ENCODE measurements around the gene LIPA.
A peak's percentile ranks its signal among the peaks of the same experiment; 100 is the strongest.
"Not testable (repeated sequence)": the region's sequence is repeated elsewhere in the genome, so short reads cannot be mapped to it uniquely, and the experiment has no call there.

Gene LIPA

DNA sequence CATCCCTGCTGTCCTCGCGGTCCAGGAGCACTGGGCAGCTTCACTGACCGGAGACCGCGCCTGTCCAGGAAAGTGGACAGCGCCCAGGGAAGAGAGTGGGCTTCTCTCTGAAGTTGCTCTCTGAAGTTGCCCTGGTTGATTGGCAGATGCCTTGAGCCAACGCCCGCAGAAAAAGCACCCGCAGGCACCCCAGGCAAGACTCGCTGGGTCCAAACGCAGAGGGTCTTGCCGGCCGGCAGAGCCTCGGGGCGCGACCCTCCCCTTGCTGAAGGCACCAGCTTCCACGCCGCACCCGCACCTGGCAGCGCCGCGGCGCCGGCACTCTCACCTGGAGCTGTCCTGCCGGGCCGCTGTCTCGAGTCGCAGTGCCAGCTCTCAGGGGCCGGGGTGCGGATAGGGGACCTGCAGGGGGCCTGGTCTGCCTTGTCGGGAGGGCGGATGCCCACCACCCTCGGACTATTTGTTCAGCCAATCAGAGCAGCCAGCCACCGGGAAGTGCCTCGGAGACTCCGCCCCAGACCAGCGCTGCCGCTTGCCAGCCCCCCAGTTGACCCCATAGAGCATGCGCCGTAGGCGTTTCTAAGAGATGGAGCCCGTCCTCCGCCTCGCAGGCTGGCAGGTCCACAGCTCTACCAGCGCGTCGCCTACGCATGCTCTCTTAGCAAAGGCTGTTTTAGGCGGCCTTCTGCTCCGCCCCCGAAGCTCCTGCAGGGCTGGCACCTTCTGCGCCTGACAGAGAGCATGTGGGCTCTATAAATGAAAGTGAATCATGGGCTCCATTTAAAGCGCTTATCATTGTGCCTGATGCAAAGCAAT lies at the start of gene LIPA:
LIPA (minus strand) TSS at position 367 of the 816 bp plus-strand sequence. CDS start 4,127 bp downstream, outside the sequence.
- peak; percentile 98 for DNase-seq (ENCODE audit: low spot score)

DNA sequence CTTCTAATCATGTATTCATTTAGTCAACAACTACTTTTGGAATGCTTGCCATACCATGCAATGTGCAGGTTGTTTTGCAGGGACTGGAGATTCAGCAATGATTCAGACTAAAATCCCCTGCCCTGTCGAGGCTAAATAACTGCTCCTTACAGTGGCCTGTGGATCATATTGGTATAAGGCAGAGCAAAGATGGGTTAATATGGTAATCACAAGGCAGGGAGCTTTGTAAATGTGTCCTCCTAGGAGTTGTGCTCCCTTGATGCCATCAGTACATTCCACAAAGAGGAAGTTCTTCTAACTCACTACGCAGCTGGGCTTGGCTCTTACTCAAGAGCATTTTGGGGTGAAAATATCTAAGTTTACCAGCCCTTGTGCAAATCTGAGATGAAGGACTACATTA lies 49.7 kb upstream of the LIPA start:
- DNase-seq (ENCODE audit: low spot score): no peak

DNA sequence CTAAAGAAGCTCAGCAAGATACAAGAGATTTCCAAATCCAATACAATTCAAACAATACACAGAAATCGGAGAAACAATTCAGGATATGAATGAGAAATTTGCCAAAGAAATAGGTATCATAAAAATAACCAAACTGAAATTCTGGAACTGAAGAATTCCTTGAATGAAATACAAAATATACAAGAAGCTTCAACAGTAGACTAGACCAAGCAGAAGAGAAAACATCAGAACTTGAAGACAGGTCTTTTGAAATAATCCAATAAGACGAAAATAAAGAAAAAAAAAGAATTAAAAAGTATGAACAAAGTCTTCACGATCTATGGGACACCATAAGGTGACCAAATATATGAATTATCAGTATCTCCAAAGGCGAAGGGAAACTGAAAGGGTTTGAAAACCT lies 47.5 kb upstream of the LIPA start:
- DNase-seq (ENCODE audit: low spot score): no peak

DNA sequence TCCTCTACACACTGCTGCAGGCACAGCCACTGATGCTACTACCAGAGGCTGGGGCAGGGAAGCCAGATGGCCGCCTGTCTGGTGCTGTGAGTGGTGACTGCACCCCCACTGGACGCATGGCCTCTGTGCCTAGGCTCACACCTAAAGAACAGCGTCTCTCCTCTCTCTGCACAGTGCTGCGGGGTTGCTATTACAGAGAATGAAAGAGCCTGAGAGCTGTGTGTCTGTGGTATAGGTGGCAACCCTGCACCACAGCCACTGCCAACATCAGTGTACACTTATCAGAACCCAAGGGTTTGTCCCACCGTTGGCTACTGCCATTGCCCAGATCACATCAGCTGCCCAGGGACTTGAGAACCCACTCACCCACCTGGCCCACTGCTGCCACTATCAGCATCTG lies 46.2 kb upstream of the LIPA start:
- no peak for DNase-seq (ENCODE audit: low spot score)

DNA sequence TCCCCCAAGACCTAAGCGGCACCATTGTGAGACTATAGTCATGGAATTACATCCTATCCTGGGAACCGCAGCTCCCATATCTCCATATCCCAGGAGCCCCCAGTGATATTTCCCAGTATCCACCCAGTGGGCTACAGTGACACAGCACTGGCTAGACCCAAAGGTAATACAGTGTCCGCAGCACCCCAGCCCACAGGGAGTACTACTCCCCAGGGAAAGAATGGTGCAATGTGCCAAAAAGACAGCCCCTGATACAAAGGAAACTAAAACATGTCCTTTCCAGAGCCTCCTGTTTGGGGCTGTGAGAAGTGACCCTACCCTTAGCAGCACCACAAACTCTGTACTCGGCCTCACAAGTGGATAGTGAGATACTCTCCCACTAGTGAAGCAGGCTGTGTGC lies 45.8 kb upstream of the LIPA start:
- no peak for DNase-seq (ENCODE audit: low spot score)

DNA sequence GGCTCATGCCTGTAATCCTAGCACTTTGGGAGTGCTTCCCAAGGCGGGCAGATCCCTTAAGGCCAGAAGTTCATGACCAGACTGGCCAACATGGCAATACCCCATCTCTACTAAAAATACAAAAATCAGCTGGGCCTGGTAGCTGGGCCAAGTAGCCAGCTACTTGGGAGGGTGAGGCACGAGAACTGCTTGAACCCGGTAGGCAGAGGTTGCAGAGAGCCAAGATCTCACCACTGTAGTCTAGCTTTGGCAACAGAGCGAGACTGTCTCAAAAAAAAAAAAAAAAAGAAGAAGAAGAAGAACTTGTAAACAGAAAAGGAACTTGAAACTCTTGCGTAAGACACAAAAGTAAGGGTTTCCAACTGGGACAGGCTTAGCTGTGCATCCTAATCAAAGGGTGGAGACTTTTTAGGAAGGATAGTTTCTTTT lies 44.7 kb upstream of the LIPA start:
- no peak for DNase-seq (ENCODE audit: low spot score)

DNA sequence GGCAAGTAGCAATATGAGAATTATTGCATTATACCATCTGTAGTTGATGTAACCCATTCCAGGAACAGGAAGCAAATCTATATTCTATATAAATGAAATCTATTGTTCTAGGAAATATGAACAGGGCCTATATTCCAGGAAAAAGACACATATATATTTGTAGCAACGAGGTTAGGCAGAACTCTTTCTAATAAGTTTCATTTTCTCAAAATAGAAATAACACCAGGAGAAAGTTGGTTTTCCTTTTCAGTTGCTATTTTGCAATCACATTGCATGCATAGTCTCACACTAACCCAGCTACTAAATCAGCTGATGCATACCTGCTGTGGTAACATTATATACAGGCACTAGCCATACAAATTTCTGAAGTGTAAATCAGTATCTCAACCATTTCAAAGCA lies 44.0 kb upstream of the LIPA start:
- peak; percentile 25 for DNase-seq (ENCODE audit: low spot score)

DNA sequence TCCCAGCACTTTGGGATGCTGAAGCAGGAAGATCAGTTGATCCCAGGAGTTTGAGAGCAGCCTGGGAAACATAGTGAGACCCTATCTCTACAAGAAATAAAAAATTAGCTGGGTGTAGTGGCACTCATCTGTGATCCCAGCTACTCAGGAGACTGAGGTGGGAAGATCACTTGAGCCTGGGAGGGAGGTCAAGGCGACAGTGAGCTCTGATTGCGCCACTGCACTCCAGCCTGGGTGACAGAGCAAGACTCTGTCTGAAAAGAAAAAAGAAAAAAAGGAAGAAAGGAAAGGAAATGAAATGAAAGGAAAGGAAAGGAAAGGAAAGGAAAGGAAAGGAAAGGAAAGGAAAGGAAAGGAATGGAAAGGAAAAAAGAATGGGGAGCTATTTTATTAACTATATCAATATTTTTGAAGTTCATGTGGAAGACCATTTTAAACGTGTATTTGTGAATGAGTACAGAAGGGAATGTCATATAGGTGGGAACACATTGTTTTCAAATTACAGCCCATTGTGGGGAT lies 43.2 kb upstream of the LIPA start:
- no peak for DNase-seq (ENCODE audit: low spot score)

DNA sequence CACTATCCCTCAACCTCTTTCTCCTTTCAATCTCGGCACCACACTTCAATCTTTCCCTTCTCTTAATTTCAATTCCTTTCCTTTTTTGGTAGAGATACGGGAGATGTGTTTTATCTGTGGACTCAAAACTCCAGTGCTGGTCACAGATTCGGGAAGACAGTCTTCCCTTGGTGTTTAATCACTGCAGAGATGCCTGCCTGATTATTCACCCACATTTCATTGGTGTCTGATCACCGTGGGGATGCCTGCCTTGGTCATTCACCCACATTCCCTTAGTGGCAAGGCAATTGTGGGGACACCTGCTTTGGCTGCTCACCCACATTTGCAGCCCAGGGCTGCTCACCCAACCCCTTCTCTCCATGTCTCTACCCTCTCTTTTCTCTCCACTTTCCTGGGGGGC lies 33.7 kb upstream of the LIPA start:
- not testable (repeated sequence) for DNase-seq (ENCODE audit: low spot score)

DNA sequence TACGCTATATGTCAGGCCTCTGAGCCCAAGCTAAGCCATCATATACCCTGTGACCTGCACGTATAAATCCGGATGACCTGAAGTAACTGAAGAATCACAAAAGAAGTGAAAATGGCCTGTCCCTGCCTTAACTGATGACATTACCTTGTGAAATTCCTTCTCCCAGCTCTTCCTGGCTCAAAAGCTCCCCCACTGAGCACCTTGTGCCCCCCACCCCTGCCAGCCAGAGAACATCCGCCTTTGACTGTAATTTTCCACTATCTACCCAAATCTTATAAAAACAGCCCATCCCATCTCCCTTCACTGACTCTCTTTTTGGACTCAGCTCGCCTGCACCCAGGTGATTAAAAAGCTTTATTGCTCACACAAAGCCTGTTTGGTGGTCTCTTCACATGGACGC lies 33.1 kb upstream of the LIPA start:
- not testable (repeated sequence) for DNase-seq (ENCODE audit: low spot score)

DNA sequence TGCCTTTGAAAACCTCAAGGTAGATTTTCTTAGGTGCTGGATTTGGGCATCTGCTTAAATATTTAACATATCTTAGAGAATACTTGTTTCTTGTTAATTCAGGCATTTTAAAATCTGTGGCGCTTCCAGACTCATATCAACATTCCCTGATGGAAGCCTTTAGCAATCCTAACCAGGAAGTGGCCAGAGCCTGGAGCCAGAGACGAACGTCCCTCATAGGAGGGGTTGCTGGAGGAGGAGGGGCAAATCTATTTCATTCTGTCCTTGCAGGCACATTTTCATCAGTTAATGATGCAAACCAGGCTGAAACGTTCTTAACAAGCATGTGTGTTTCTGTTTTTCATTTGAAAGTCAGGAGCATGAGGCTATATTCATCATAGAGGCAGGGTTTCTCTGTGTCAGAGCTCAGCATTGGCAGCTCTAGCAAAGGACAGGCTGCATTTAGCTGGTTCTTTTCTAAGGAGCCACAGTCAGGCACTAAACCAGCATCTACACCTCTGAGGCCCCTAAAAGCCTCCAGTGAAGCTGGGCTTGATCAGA lies 32.4 kb upstream of the LIPA start:
- DNase-seq (ENCODE audit: low spot score): no peak

DNA sequence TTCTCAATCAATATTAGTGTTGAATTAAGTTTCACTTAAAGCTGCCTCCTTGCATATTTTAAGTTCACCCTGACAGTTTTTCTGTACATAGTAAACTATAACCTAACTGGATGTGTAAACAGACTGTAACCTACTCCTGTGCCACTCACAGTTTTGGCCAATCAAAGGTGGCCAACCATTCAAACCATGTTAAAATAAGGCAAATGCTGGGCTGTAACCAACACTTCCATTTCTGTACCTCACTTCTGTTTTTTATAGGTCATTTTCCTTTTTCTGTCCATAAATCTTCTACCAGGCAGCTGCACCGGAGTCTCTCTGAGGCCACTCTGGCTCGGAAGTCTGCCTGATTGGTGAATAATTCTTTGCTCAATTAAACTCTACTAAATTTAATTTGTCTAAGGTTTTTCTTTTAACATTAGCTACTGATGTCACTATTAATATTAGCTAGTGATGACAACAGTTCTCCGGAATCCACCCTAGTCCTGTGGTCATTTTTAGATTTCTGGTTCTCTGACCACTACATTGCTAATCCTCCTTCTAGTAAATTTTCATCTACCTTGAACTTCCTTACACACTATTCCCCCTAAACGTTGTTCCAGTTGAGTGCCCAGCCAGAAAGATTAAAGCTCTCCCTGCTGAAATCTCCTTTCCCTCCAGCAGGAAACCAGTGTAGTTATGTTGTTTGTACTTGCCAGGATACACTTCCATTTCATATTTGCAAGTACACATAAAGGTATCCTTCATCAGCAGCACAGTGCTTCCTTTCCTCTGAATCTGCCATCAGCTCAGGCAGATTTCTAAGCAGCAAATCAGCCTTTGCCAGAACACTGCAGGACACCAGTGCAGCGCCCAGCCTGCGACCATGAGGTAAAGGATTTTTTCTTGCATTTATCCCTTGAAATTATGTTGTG lies 31.7 kb upstream of the LIPA start:
- no peak for DNase-seq (ENCODE audit: low spot score)

DNA sequence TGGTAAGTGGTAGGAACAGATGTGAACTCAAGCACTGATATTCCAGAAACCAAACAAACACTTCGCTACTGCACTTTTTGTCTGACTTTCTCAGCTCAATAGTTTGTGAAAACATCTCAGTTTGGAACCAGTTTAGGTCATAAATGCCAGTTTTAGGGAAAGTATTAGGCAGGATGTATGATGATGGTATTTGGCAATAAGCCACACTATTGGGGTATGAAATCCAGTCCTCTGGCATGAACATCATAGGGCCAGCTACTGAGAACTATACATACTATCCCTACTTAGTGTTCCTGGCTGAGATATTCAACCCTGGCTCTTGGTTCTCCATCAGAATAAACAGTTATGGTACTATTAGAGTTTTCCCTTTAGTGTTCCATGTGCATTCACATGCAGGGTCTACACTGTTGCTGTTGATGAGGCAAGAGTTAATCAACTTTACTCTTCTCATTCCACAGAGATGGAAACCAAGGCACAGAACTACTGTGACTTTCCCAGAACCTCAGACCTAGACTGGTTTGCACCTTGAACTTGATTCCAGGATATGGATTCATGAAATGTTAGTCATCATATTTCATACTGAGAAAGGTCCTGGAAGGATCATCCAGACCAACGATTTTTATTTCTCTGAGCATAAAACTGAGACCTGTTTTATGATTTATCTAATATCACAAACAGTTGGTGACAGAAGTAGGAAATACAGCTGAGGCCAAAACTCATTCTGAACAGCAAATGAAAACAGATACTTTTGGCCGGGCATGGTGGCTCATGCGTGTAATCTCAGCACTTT lies 30.2 kb upstream of the LIPA start:
- no peak for DNase-seq (ENCODE audit: low spot score)

DNA sequence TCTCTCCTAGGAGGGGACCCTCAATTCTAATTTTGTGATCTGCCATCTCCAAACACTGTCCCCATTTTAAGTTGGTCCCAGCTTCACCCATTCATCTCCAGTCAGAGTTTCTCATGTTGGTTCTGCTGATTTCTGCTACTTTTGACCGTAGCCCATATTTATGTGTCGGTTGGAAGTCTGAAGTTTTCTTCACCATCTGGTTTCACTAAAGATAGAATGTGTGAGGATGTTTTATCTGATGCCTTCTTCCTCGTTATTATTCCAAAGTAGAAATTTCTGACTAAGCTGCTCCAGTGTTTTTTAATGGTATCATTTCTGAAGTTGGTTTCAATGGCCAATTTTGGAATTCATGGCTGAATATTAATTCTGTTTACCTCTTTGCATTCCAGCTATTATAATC lies 28.9 kb upstream of the LIPA start:
- no peak for DNase-seq (ENCODE audit: low spot score)

DNA sequence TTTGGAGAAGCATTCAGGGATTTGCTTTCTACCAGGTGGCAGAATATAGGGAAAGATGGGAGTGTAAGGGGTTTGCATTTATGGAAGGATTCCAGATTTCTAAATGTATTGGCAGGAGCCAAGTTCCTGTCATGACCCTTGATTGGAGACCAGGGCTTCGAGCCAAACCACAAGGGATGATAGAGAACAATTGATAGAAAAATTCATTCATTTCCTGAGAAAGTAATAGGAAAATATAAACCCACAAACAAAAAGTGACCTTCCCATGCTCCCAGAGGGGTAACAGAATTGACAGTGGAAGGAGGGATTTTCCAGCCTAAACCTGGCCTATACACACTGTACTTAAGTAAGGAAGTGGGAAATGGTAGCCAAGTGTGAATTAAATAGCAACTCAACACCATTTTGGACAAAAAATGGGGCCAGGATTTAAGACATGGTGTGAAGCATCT lies 27.9 kb upstream of the LIPA start:
- DNase-seq (ENCODE audit: low spot score): no peak

DNA sequence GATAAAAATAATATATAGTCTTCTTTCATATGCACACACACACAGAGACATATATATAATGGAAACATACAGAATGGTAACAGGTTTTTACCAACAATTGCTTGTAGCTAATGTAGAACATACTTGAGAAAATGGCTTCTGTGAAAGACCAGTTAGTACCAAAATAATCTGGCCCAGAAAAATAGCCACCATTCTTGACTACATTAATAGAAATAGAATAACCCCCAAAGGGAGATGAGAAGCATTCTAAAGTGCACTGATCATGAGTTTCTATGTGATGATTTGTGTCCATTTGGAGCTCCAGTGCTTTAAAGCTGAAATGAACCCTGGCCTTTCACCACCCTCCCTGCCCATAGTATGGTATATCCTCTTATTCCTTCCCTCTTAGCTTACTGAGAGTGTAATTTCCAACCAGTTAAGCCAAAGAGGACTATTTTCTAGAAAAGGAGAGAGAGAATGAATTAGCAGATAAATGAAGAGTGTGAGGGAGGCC lies 27.4 kb upstream of the LIPA start:
- no peak for DNase-seq (ENCODE audit: low spot score)

DNA sequence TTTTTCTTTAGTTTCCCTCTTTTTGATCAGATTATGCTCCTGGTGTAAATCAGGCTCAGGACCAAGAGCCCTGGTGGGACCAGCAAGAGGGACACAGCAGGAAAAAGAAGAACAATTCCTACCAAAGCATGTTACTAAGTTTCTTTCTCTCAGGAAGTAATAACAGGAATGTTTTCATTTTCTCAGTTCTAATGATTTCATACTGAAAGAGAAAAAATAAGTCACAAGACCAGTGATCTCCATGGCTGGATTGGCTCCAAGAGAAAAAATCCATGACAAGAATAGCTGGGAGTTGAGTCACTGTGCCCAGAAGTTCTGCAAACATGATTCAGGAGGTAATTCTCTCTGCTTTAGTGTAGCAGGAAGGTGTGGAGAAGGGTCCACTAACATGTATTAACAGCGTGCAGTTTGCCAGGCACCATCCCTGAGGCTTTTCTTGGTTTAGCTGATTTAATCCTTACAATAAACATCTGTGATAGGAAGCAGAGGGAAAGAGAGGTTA lies 26.5 kb upstream of the LIPA start:
- DNase-seq (ENCODE audit: low spot score): no peak

DNA sequence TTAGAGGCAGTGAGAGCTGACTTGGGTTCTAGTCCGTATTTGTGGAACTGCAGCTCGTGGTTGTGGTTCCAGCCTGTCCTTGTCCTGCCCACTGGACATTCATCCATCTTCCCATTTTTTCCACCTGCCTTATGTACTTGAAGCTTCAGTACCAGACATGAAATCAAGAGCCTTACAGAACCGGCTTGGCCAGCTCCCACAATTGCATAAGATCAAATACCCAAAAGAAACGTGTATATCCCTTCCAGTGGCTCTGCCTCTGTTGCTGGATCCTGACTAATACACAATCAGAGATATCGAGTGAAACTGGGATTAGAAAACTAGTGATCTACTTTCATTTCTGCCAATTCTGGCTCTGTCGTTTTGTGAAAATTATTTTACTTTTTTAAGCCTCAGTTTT lies 23.8 kb upstream of the LIPA start:
- no peak for DNase-seq (ENCODE audit: low spot score)

DNA sequence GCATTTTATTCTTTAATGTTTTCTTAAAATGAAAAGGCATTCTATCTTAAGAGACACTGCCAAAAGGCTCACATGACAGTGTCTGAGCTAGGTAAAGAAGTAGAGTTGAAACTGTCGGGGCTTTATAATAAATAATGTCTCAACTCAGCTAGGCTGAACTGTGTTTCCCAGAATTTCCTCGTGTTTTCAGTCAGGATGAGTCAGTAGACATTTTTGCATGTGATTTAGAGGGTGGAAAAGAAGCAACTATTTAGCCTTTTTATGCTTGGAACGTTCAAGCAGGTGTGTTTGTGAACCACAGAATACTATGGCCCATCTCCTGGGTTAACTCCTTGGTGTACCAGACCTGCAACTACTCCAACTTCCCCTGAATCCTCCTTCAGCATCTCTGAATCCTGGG lies 23.4 kb upstream of the LIPA start:
- no peak for DNase-seq (ENCODE audit: low spot score)

DNA sequence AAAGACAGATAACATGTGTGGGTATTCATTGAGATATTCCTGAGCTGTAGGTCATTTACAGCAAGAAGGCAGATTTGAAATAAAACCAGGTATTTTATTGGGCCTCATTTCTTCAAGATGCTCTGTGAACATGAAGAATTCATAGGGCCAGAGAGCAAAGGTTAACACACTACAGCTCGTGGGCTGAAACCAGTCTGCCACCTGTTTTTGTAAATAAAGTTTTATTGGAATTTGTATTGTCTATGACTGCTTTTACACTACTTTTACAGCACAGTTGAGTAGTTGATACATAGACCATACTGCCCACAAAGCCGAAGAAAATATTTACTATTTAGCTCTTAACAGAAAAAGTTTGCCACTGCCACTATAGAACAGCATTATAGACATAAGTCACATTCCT lies 22.1 kb upstream of the LIPA start:
- no peak for DNase-seq (ENCODE audit: low spot score)

DNA sequence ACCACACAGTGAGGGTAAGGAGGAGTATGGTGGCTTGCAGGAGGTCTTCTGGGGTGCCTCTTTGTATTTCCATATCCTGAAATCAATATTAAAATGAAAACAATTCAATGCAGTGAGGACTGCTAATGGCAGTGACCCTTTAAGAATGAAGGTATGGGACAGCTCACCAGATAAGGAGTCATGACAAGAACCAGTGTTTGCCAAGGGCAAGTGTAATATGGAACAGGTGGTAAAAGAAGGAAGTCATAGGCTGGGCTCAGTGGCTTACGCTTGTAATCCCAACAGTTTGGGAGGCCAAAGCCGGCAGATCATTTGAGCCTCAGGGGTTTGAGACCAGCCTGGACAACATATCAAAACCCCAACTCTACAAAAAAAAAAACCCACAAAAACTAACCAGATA lies 20.0 kb upstream of the LIPA start:
- DNase-seq (ENCODE audit: low spot score): no peak

DNA sequence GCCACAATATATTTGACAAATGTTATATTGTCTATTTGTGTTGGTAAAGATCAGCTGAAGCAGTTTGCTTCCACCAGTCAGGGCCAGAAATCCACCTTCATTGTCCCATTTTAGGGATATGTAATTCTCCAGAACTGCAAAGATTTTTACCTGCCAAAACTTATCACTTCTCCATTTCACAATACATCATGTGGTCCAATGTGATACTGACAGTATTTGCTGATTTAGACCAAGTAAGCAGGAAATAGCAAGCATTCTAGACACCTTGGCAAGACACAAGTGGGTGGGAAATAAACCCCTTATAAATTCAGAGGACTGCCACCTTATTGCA lies 18.5 kb upstream of the LIPA start:
- DNase-seq (ENCODE audit: low spot score): no peak

Measured in activated CD4-positive, alpha-beta T cell treated with anti-CD3 and anti-CD28 coated beads, Interleukin-2, Interleukin-4, amounts not matched to agents 100 ng/mL and 50 ng/mL, durations not matched to agents 16 hours and 8 hours (primary cell).